Activated effector memory CD4-positive, alpha-beta T cell treated with Interleukin-2 at 50 U/mL for 16 hours (primary cell): ENCODE data around the gene ZDHHC9.
"Not testable (repeated sequence)": the region's sequence is repeated elsewhere in the genome, so short reads cannot be mapped to it uniquely, and the experiment has no call there.

ENCODE experiments used
- DNase-seq: peaks from one replicate; pipeline ENCODE4 v3.0.0-alpha.2; 2020

Gene ZDHHC9

GRCh38 chrX:129843459-129844306 lies at the start of gene ZDHHC9:
Gene ZDHHC9, minus strand, starts transcription at chrX:129843886. Its CDS starts 1,941 bp downstream, at chrX:129841945.
- DNase-seq: peak; percentile 77

- no peak for DNase-seq
Measured at GRCh38 chrX:129877401-129877800, 33.7 kb upstream of the ZDHHC9 start.

- DNase-seq: no peak
Measured at GRCh38 chrX:129876771-129877305, 33.2 kb upstream of the ZDHHC9 start.

- no peak for DNase-seq
Measured at GRCh38 chrX:129875669-129876068, 32.0 kb upstream of the ZDHHC9 start.

GRCh38 chrX:129872524-129872923 lies 28.8 kb upstream of the ZDHHC9 start:
- DNase-seq: no peak

GRCh38 chrX:129866321-129866720 lies 22.6 kb upstream of the ZDHHC9 start:
- DNase-seq: not testable (repeated sequence)

- not testable (repeated sequence) for DNase-seq
Measured at GRCh38 chrX:129859134-129859533, 15.4 kb upstream of the ZDHHC9 start.

- not testable (repeated sequence) for DNase-seq
Measured at GRCh38 chrX:129851825-129852224, 8.1 kb upstream of the ZDHHC9 start.

GRCh38 chrX:129846716-129847115 lies 3.0 kb upstream of the ZDHHC9 start:
- DNase-seq: no peak

GRCh38 chrX:129845616-129846190 lies 2.0 kb upstream of the ZDHHC9 start:
- no peak for DNase-seq

- no peak for DNase-seq
Measured at GRCh38 chrX:129843209-129843458, 552 bp downstream of the ZDHHC9 start.

GRCh38 chrX:129842510-129843208 lies 1.0 kb downstream of the ZDHHC9 start:
- no peak for DNase-seq

GRCh38 chrX:129840344-129840743 lies 3.3 kb downstream of the ZDHHC9 start:
- DNase-seq: no peak

- DNase-seq: no peak
Measured at GRCh38 chrX:129836827-129837226, 6.9 kb downstream of the ZDHHC9 start.

GRCh38 chrX:129833153-129833990 lies 10.3 kb downstream of the ZDHHC9 start:
- DNase-seq: no peak

GRCh38 chrX:129831091-129831885 lies 12.4 kb downstream of the ZDHHC9 start:
- DNase-seq: no peak

GRCh38 chrX:129830494-129830893 lies 13.2 kb downstream of the ZDHHC9 start:
- no peak for DNase-seq

GRCh38 chrX:129825746-129826505 lies 17.8 kb downstream of the ZDHHC9 start:
- DNase-seq: no peak

GRCh38 chrX:129824620-129825019 lies 19.1 kb downstream of the ZDHHC9 start:
- no peak for DNase-seq

- no peak for DNase-seq
Measured at GRCh38 chrX:129823522-129823921, 20.2 kb downstream of the ZDHHC9 start.

GRCh38 chrX:129823115-129823514 lies 20.6 kb downstream of the ZDHHC9 start:
- no peak for DNase-seq
